PC-3 (cell line): Measurements from ENCODE around the gene THADA. TPM values are rescaled to one million over a fixed set of nuclear protein-coding genes. Genes with fewer than 3 reads are reported as not detected.

Source experiments
- ATAC-seq: fragments of 200-7000 bp; cut with Tn5 transposase; 2 replicates; pipeline ENCODE4 v1.9.1; 2020; ENCODE audit warnings: mild to moderate bottlenecking, moderate library complexity
- BruUV-seq: library from RNA; stranded (reverse); fragments of 400-500 nt; replicated peaks from 2 replicates; lab custom pipeline; 2021; lab: Mats Ljungman, UMichigan
- CTCF ChIA-PET: fragments of 300-600 bp; sonication (Branson Sonifier 250); formaldehyde crosslinking; loops from one replicate; lab custom pipeline; 2022; ENCODE audit warnings: antibody characterized with exemption; lab: Charles Lee
- POLR2A ChIA-PET: fragments of 300-600 bp; sonication (Branson Sonifier 250); formaldehyde crosslinking; loops from one replicate; lab custom pipeline; 2022; ENCODE audit warnings: antibody characterized with exemption; ENCODE audit not compliant: unreplicated experiment; lab: Charles Lee
- DNase-seq: peaks from one replicate; pipeline ENCODE4 v3.0.0-alpha.2; 2015
- H2AFZ ChIP-seq: fragments of 300-600 bp; sonication (generic); 2 replicates; pipeline ENCODE4 v1.6.0; 2016; ENCODE audit warnings: antibody characterized with exemption, low read length
- H3F3A ChIP-seq: fragments of 300-600 bp; sonication (generic); one replicate; pipeline ENCODE4 v1.6.0; 2017; ENCODE audit warnings: antibody characterized with exemption, low read length, control low read depth, mild to moderate bottlenecking; ENCODE audit not compliant: unreplicated experiment
- H3K27ac ChIP-seq: fragments of 300-600 bp; sonication (generic); 2 replicates; pipeline ENCODE4 v1.5.1; 2016; ENCODE audit warnings: mild to moderate bottlenecking, low read length
- H3K27me3 ChIP-seq: fragments of 300-600 bp; sonication (generic); 2 replicates; pipeline ENCODE4 v1.6.1; 2016; ENCODE audit warnings: low read length, mixed read lengths
- H3K36me3 ChIP-seq: fragments of 300-600 bp; sonication (generic); 2 replicates; pipeline ENCODE4 v1.6.1; 2016; ENCODE audit warnings: low read depth, mixed run types, low read length, mixed read lengths
- H3K4me1 ChIP-seq: fragments of 300-600 bp; sonication (generic); 2 replicates; pipeline ENCODE4 v1.5.1; 2016; ENCODE audit warnings: low read length; ENCODE audit not compliant: insufficient read depth
- H3K4me2 ChIP-seq: fragments of 300-600 bp; sonication (generic); 2 replicates; pipeline ENCODE4 v1.6.0; 2016; ENCODE audit warnings: low read length
- H3K4me3 ChIP-seq: fragments of 300-600 bp; sonication (generic); 2 replicates; pipeline ENCODE4 v1.5.1; 2016; ENCODE audit warnings: mild to moderate bottlenecking, low read length, mixed read lengths
- H3K79me2 ChIP-seq: fragments of 300-600 bp; sonication (generic); 2 replicates; pipeline ENCODE4 v1.6.1; 2017; ENCODE audit warnings: low read length, mixed read lengths
- H3K9ac ChIP-seq: fragments of 300-600 bp; sonication (generic); 2 replicates; pipeline ENCODE4 v1.6.0; 2016; ENCODE audit warnings: mild to moderate bottlenecking, low read length
- H3K9me2 ChIP-seq: fragments of 300-600 bp; sonication (generic); replicated peaks from 2 replicates; pipeline ENCODE4 v1.6.1; 2016; ENCODE audit warnings: mixed run types, low read length, mixed read lengths
- H3K9me3 ChIP-seq: fragments of 300-600 bp; sonication (generic); 2 replicates; pipeline ENCODE4 v1.6.1; 2016; ENCODE audit warnings: low read length, mixed read lengths
- H4K20me1 ChIP-seq: fragments of 300-600 bp; sonication (generic); 2 replicates; pipeline ENCODE4 v1.6.1; 2016; ENCODE audit warnings: low read length, mixed read lengths
- CTCF ChIP-seq: fragments of 300-600 bp; sonication (generic); conservative IDR thresholded peaks from 2 replicates; pipeline ENCODE4 v1.5.1; 2017; ENCODE audit warnings: antibody characterized with exemption, low read depth, mild to moderate bottlenecking, low read length
- EZH2 ChIP-seq: fragments of 300-600 bp; sonication (generic); IDR thresholded peaks from one replicate; pipeline ENCODE4 v1.6.1; 2017; ENCODE audit warnings: antibody characterized with exemption, mild to moderate bottlenecking, low read length; ENCODE audit not compliant: unreplicated experiment
- EZH2phosphoT487 ChIP-seq: fragments of 300-600 bp; sonication (generic); IDR thresholded peaks from 2 replicates; pipeline ENCODE4 v1.6.1; 2018; ENCODE audit warnings: mild to moderate bottlenecking, antibody characterized with exemption, low read length, borderline replicate concordance
- intact Hi-C: fragments of 100-400 bp; cut with micrococcal nuclease; formaldehyde crosslinking; loops from 2 replicates; pipeline ENCODE4 v1.9.0; 2023
- total RNA-seq: library from RNA; depleted of rRNA; stranded (reverse); fragments of >200 nt; gene quantifications from 2 replicates; pipeline ENCODE4 v1.2.3, GENCODE V29; 2014

The THADA gene
- total RNA-seq, 1 experiment from 2014 or later: 33.6 TPM

DNA sequence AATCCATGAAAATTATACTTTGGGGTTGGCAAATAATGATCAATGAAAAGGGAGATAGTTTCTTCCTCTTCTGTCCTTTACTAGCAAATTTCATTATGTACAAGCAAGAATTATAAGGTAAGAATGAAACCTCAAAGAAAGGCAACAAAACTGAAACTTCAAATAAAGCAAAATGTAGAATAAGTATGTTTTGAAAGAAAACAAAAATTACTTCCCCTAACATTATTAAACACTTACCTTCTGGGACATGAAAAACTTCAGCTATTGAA, 29.4 kb downstream of the THADA start:
- H3K4me1 ChIP-seq: no peaks in the 10 kb centered on the region
- no peaks in the 10 kb centered on the region for H3F3A ChIP-seq
- intact Hi-C loops: no loop called here
- H3K9me3 ChIP-seq: no peaks in the 10 kb centered on the region
- no peaks in the 10 kb centered on the region for H4K20me1 ChIP-seq
- no peak for DNase-seq
- no peak overlapping the region for H3K9ac ChIP-seq
- H3K27me3 ChIP-seq: no peaks in the 10 kb centered on the region
- H3K79me2 ChIP-seq: no peaks in the 10 kb centered on the region
- H2AFZ ChIP-seq: no peak overlapping the region
- peaks cover 15% of the 10 kb centered on the region; the same call in 1 of the 2 replicates for H3K36me3 ChIP-seq
- ChIA-PET CTCF (interaction anchor here (0.6 to 0.7 kb wide), 2 partner anchors 39 to 1600 kb away, joined by 4 to 13 read pairs; no protein-coding TSS in a partner anchor), POLR2A (no interaction called here)
- no peak overlapping the region for H3K4me3 ChIP-seq
- TF ChIP-seq EZH2phosphoT487 (no peak), EZH2 (no peak), CTCF (no peak)
- BruUV-seq: no TSS peak
- no peak for ATAC-seq
- no peak overlapping the region for H3K4me2 ChIP-seq
- H3K9me2 ChIP-seq: no peaks in the 10 kb centered on the region
- H3K27ac ChIP-seq: no peak overlapping the region

DNA sequence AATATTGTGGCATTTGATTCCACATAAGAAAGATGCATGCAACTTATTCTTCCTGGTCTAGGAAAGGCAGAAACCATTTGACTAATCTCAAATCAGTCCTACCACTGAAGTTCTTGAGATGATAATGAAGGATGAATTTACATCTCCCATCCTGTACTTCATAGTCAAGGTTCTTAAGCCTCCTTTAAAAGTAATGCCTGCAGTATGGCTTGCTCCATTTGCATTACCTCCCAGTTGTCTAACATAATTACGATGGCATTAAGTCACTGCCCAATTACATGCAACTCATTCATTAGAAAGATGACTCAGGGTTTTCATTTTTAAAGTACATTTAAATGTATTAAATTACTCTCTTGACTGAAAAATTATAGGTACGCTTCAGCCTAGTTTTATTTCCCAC, 32.2 kb downstream of the THADA start:
- H3K9me3 ChIP-seq: no peaks in the 10 kb centered on the region
- ATAC-seq (no peak), DNase-seq (no peak)
- H3K4me3 ChIP-seq: no peak overlapping the region
- peaks cover 11% of the 10 kb centered on the region; the same call in 1 of the 2 replicates for H3K36me3 ChIP-seq
- H2AFZ ChIP-seq: no peak overlapping the region
- H3K27me3 ChIP-seq: no peaks in the 10 kb centered on the region
- no TSS peak for BruUV-seq
- POLR2A ChIA-PET: no interaction called here
- CTCF ChIA-PET: no interaction called here
- no peak overlapping the region for H3K4me2 ChIP-seq
- H3K27ac ChIP-seq: no peak overlapping the region
- H3K9me2 ChIP-seq: no peaks in the 10 kb centered on the region
- H3K4me1 ChIP-seq: no peaks in the 10 kb centered on the region
- intact Hi-C loops: no loop called here
- H3K9ac ChIP-seq: no peak overlapping the region
- no peaks in the 10 kb centered on the region for H3K79me2 ChIP-seq
- no peaks in the 10 kb centered on the region for H4K20me1 ChIP-seq
- H3F3A ChIP-seq: no peaks in the 10 kb centered on the region
- TF ChIP-seq EZH2phosphoT487: no peak

GRCh38 chr2:43560231-43560547, 35.6 kb downstream of the THADA start:
- H3F3A ChIP-seq: no peaks in the 10 kb centered on the region
- ChIA-PET CTCF (no interaction called here), POLR2A (no interaction called here)
- peaks cover 21% of the 10 kb centered on the region for H3K36me3 ChIP-seq
- TF ChIP-seq CTCF: no peak
- TF ChIP-seq EZH2phosphoT487: no peak
- no peak for TF ChIP-seq EZH2
- no peaks in the 10 kb centered on the region for H3K9me2 ChIP-seq
- H3K79me2 ChIP-seq: no peaks in the 10 kb centered on the region
- H3K27ac ChIP-seq: no peak overlapping the region
- no peak overlapping the region for H3K4me2 ChIP-seq
- H2AFZ ChIP-seq: no peak overlapping the region
- no peaks in the 10 kb centered on the region for H3K9me3 ChIP-seq
- H4K20me1 ChIP-seq: no peaks in the 10 kb centered on the region
- intact Hi-C loops: no loop called here
- DNase-seq (no peak), ATAC-seq (no peak)
- H3K27me3 ChIP-seq: no peaks in the 10 kb centered on the region
- no peak overlapping the region for H3K4me3 ChIP-seq
- H3K9ac ChIP-seq: no peak overlapping the region
- no peaks in the 10 kb centered on the region for H3K4me1 ChIP-seq
- BruUV-seq: no TSS peak
